Stimulated activated CD4-positive, alpha-beta T cell treated with anti-CD3 and anti-CD28 coated beads, Interleukin-1b, Interleukin-23, amount 100 ng/mL, for 4 hours (primary cell): ENCODE data around the gene SEPTIN12.
"Not testable (repeated sequence)": the region's sequence is repeated elsewhere in the genome, so short reads cannot be mapped to it uniquely, and the experiment has no call there.

Experiments used
- DNase-seq, 2 donors: peaks; one replicate each; pipeline ENCODE4 v3.0.0-alpha.2; 2020; ENCODE audit warnings: low read depth in 2 of 2

The SEPTIN12 gene

GRCh38 chr16:4753227-4753626 lies 34.9 kb downstream of the SEPTIN12 start:
- DNase-seq, result no peak

GRCh38 chr16:4752351-4753100 lies 35.6 kb downstream of the SEPTIN12 start:
- DNase-seq, result no peak

GRCh38 chr16:4750896-4751295 lies 37.2 kb downstream of the SEPTIN12 start:
- no peak for DNase-seq

GRCh38 chr16:4749700-4750257 lies 38.4 kb downstream of the SEPTIN12 start:
- DNase-seq, result no peak

- DNase-seq, result no peak
These were observed 39.3 kb downstream of the SEPTIN12 start for GRCh38 chr16:4748682-4749411.

- DNase-seq, result no peak
These were observed 40.1 kb downstream of the SEPTIN12 start for GRCh38 chr16:4747906-4748681.

- no peak for DNase-seq
These were observed 41.1 kb downstream of the SEPTIN12 start for GRCh38 chr16:4746991-4747574.

GRCh38 chr16:4746215-4746614 lies 41.9 kb downstream of the SEPTIN12 start:
- DNase-seq, result no peak

- no peak for DNase-seq
These were observed 42.9 kb downstream of the SEPTIN12 start for GRCh38 chr16:4745274-4745569.

GRCh38 chr16:4744555-4745273 lies 43.4 kb downstream of the SEPTIN12 start:
- DNase-seq, result no peak

GRCh38 chr16:4743226-4743878 lies 44.8 kb downstream of the SEPTIN12 start:
- no peak for DNase-seq

- DNase-seq, result not testable (repeated sequence)
These were observed 49.8 kb downstream of the SEPTIN12 start for GRCh38 chr16:4738370-4738769.

GRCh38 chr16:4737545-4737944 lies 50.6 kb downstream of the SEPTIN12 start:
- DNase-seq, result no peak

GRCh38 chr16:4736546-4736945 lies 51.6 kb downstream of the SEPTIN12 start:
- DNase-seq, result no peak

GRCh38 chr16:4734730-4735535 lies 53.2 kb downstream of the SEPTIN12 start:
- DNase-seq, result peak; percentile 93 to 96

- DNase-seq, result peak; percentile 64 to 77
These were observed 53.9 kb downstream of the SEPTIN12 start, which contains the start of the genes ANKS3 and DNAAF8 for GRCh38 chr16:4734063-4734729. TSS of gene ANKS3 (minus strand) at chr16:4734271. CDS start at chr16:4730149, 4,122 bp downstream. TSS of gene DNAAF8 (plus strand) at chr16:4734537. CDS start at chr16:4736515, 1,978 bp downstream.

GRCh38 chr16:4733747-4734062 lies 54.4 kb downstream of the SEPTIN12 start:
- DNase-seq, result peak; percentile 18 to 31

GRCh38 chr16:4733211-4733742 lies 54.9 kb downstream of the SEPTIN12 start:
- no peak for DNase-seq

- no peak for DNase-seq
These were observed 58.3 kb downstream of the SEPTIN12 start for GRCh38 chr16:4729876-4730275.
